Smooth muscle cell (in vitro differentiated cells): ENCODE data around the gene LGR6. TPM values are rescaled to one million over a fixed set of nuclear protein-coding genes. Genes with fewer than 3 reads are reported as not detected.
"Not testable (repeated sequence)": the region's sequence is repeated elsewhere in the genome, so short reads cannot be mapped to it uniquely, and the experiment has no call there.

Experiments used
- DNase-seq: peaks from one replicate; lab custom pipeline; 2025; ENCODE audit not compliant: unreplicated experiment; lab: John Stamatoyannopoulos, UW
- H2AFZ ChIP-seq: fragments of 200-600 bp; sonication (generic); 2 replicates; pipeline ENCODE4 v1.6.0; 2016; ENCODE audit warnings: antibody characterized with exemption, low read depth, mild to moderate bottlenecking
- H3F3A ChIP-seq: fragments of 200-600 bp; sonication (generic); 2 replicates; pipeline ENCODE4 v1.6.0; 2017; ENCODE audit warnings: antibody characterized with exemption, low read depth
- H3K27ac ChIP-seq: fragments of 200-600 bp; sonication (generic); 2 replicates; pipeline ENCODE4 v1.5.1; 2016; ENCODE audit warnings: low read depth, mild to moderate bottlenecking
- H3K27me3 ChIP-seq: fragments of 200-600 bp; sonication (generic); 2 replicates; pipeline ENCODE4 v1.6.1; 2016; ENCODE audit warnings: low read depth, mild to moderate bottlenecking
- H3K36me3 ChIP-seq: fragments of 200-600 bp; sonication (generic); 2 replicates; pipeline ENCODE4 v1.5.1; 2016; ENCODE audit warnings: low read depth
- H3K4me1 ChIP-seq: fragments of 200-600 bp; sonication (generic); 2 replicates; pipeline ENCODE4 v1.5.1; 2016; ENCODE audit warnings: low read depth
- H3K4me2 ChIP-seq: fragments of 200-600 bp; sonication (generic); 2 replicates; pipeline ENCODE4 v1.6.0; 2016; ENCODE audit warnings: mild to moderate bottlenecking
- H3K4me3 ChIP-seq: fragments of 200-600 bp; sonication (generic); 2 replicates; pipeline ENCODE4 v1.5.1; 2016; ENCODE audit warnings: mild to moderate bottlenecking
- H3K79me2 ChIP-seq: fragments of 200-600 bp; sonication (generic); 2 replicates; pipeline ENCODE4 v1.6.0; 2016; ENCODE audit warnings: low read depth, mild to moderate bottlenecking
- H3K9ac ChIP-seq: fragments of 200-600 bp; sonication (generic); 2 replicates; pipeline ENCODE4 v1.6.0; 2016; ENCODE audit warnings: low read depth
- H3K9me3 ChIP-seq: fragments of 200-600 bp; sonication (generic); replicated peaks from 2 replicates; pipeline ENCODE4 v1.5.1; 2016; ENCODE audit warnings: low read depth
- H4K20me1 ChIP-seq: fragments of 200-600 bp; sonication (generic); 2 replicates; pipeline ENCODE4 v1.6.0; 2016; ENCODE audit warnings: low read depth
- WGBS: methylation state at CpG from one replicate; pipeline ENCODE4 v1.1.7; 2016; ENCODE audit warnings: low lambda C conversion rate; 5-methylcytosine and 5-hydroxymethylcytosine counted together
- polyA plus RNA-seq: library from polyadenylated mRNA; unstranded; fragments of >200 nt; fragmentation: Nextera tagmentation; extraction: Ambion mirVana; gene quantifications from 2 replicates; pipeline ENCODE4 v1.2.1, GENCODE V29; 2016
- total RNA-seq: library from RNA; depleted of rRNA; stranded (reverse); fragments of >200 nt; gene quantifications from 2 replicates; pipeline ENCODE4 v1.2.3, GENCODE V29; 2014
- TF ChIP-seq, protein P1 (sequence below): fragments of 200-600 bp; sonication (generic); IDR thresholded peaks from 2 replicates; pipeline ENCODE4 v1.5.1; 2017; ENCODE audit warnings: borderline replicate concordance, mild to moderate bottlenecking, antibody characterized with exemption; ENCODE audit not compliant: insufficient read depth, poor library complexity, severe bottlenecking

LGR6 gene
- total and polyA plus RNA-seq, 2 experiments from 2014 or later = 1.8 to 2.9 TPM

DNA sequence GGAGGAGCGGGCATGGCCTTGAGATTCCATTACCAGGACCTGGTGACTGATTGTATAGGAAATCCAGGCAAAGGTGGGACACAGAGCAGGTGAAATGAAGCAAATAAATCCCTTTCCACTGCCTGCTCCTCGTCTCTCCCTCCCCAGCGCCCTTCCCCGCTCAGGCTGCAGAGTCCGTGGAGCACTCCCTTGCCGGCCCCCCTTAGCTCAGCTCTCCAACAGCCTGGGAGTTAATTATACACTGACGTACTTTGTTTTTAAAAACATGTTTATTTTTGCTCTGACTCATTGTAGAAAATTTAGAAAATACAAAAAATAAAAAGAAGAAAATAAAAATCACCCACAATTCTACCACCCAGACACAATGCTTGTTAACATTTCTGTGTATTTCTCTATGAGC lies 61.7 kb downstream of the LGR6 start:
- no peaks in the 10 kb centered on the region for H3F3A ChIP-seq
- H3K36me3 ChIP-seq = no peaks in the 10 kb centered on the region
- H3K79me2 ChIP-seq = no peaks in the 10 kb centered on the region
- H3K9me3 ChIP-seq = no peaks in the 10 kb centered on the region
- TF ChIP-seq, protein P1, sequence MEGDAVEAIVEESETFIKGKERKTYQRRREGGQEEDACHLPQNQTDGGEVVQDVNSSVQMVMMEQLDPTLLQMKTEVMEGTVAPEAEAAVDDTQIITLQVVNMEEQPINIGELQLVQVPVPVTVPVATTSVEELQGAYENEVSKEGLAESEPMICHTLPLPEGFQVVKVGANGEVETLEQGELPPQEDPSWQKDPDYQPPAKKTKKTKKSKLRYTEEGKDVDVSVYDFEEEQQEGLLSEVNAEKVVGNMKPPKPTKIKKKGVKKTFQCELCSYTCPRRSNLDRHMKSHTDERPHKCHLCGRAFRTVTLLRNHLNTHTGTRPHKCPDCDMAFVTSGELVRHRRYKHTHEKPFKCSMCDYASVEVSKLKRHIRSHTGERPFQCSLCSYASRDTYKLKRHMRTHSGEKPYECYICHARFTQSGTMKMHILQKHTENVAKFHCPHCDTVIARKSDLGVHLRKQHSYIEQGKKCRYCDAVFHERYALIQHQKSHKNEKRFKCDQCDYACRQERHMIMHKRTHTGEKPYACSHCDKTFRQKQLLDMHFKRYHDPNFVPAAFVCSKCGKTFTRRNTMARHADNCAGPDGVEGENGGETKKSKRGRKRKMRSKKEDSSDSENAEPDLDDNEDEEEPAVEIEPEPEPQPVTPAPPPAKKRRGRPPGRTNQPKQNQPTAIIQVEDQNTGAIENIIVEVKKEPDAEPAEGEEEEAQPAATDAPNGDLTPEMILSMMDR = no peak
- WGBS = 61% methylated on average over 7 of the region's 7 CpGs
- no peak overlapping the region for H3K9ac ChIP-seq
- H3K4me2 ChIP-seq = no peak overlapping the region
- H3K4me3 ChIP-seq = no peak overlapping the region
- no peak for DNase-seq
- H3K27ac ChIP-seq = no peak overlapping the region
- H4K20me1 ChIP-seq = no peaks in the 10 kb centered on the region
- H3K27me3 ChIP-seq = peaks cover 27% of the 10 kb centered on the region
- H3K4me1 ChIP-seq = no peaks in the 10 kb centered on the region
- no peak overlapping the region for H2AFZ ChIP-seq

DNA sequence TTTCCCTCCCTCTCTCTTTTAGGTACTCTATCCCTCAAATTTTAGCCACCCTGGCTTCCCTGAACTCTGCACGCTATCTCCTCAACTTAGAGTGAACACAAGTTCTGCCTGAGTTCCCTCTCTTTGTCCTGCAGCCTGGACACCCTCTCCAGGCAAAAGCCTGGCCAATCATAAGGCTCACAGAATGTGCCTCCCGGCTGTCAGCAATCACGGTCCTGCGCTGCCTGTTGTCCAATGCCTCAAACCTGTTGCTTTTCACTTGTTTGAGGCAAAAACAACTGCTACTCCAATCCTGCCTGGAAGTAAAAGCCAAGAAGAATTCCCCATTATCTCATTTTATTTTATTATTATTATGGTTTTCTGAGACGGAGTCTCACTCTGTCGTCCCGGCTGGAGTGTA lies 66.1 kb downstream of the LGR6 start:
- Histone ChIP-seq H3K9me3 (no peaks in the 10 kb centered on the region), H3K9ac (no peak overlapping the region), H3F3A (no peaks in the 10 kb centered on the region), H3K79me2 (no peaks in the 10 kb centered on the region), H3K27ac (no peak overlapping the region), H4K20me1 (no peaks in the 10 kb centered on the region), H2AFZ (no peak overlapping the region), H3K27me3 (peaks cover 30% of the 10 kb centered on the region), H3K4me3 (no peak overlapping the region), H3K4me1 (no peaks in the 10 kb centered on the region), H3K4me2 (no peak overlapping the region), H3K36me3 (no peaks in the 10 kb centered on the region)
- TF ChIP-seq, protein P1 = no peak
- no peak for DNase-seq
- 93% methylated on average over 7 of the region's 7 CpGs for WGBS

DNA sequence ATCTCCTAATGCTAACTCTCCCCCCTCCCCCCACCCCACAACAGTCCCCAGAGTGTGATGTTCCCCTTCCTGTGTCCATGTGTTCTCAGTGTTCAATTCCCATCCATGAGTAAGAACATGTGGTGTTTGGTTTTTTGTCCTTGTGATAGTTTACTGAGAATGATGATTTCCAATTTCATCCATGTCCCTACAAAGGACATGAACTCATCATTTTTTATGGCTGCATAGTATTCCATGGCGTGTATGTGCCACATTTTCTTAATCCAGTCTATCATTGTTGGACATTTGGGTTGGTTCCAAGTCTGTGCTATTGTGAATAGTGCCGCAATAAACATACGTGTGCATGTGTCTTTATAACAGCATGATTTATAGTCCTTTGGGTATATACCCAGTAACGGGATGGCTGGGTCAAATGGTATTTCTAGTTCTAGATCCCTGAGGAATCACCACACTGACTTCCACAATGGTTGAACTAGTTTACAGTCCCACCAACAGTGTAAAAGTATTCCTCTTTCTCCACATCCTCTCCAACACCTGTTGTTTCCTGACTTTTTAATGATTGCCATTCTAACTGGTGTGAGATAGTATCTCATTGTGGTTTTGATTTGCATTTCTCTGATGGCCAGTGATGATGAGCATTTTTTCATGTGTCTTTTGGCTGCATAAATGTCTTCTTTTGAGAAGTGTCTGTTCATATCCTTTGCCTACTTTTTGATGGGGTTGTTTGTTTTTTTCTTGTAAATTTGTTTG lies 67.8 kb downstream of the LGR6 start:
- H3K4me3 ChIP-seq, H4K20me1 ChIP-seq, DNase-seq, H3K79me2 ChIP-seq, H3F3A ChIP-seq, H3K36me3 ChIP-seq, H3K4me1 ChIP-seq, H3K9ac ChIP-seq, H3K27ac ChIP-seq, H3K4me2 ChIP-seq, H2AFZ ChIP-seq, H3K9me3 ChIP-seq: not testable (repeated sequence)
- peaks cover 44% of the 10 kb centered on the region for H3K27me3 ChIP-seq
- WGBS = 92% methylated on average over 4 of the region's 4 CpGs

DNA sequence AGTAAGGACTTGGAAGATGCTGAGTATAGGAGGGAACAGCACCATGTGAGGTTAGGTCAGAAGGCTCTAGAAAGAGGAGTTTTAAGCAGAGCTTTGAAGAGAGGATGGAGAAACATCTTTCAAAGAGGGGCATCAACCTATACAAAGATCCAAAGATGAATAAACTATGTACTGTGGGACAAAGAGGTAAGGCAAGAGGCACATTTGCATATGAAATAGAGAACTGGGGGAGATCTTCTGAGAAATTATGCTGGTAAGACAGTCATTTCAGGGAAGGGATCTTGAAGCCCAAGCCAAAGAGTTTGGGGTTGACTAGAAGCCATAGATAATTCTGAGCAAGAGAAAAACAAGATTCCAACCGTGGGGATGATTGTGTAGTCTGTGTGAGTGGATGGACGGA lies 70.0 kb downstream of the LGR6 start:
- 91% methylated on average over 2 of the region's 2 CpGs for WGBS
- Histone ChIP-seq H2AFZ (no peak overlapping the region), H3F3A (no peaks in the 10 kb centered on the region), H3K27ac (no peak overlapping the region), H3K27me3 (peaks cover 27% of the 10 kb centered on the region), H3K4me2 (no peak overlapping the region), H3K4me1 (no peaks in the 10 kb centered on the region), H3K36me3 (no peaks in the 10 kb centered on the region), H3K4me3 (no peak overlapping the region), H3K79me2 (no peaks in the 10 kb centered on the region), H4K20me1 (no peaks in the 10 kb centered on the region), H3K9me3 (no peaks in the 10 kb centered on the region), H3K9ac (no peak overlapping the region)
- no peak for DNase-seq
- TF ChIP-seq, protein P1 = no peak
